Anterior cingulate cortex (tissue), 58 donors: Measurements from ENCODE around the gene CHTF18.

Experiments used
- DNase-seq, 58 donors: peaks; one replicate each; lab custom pipeline; 2025; lab: John Stamatoyannopoulos, UW

CHTF18 gene

DNA sequence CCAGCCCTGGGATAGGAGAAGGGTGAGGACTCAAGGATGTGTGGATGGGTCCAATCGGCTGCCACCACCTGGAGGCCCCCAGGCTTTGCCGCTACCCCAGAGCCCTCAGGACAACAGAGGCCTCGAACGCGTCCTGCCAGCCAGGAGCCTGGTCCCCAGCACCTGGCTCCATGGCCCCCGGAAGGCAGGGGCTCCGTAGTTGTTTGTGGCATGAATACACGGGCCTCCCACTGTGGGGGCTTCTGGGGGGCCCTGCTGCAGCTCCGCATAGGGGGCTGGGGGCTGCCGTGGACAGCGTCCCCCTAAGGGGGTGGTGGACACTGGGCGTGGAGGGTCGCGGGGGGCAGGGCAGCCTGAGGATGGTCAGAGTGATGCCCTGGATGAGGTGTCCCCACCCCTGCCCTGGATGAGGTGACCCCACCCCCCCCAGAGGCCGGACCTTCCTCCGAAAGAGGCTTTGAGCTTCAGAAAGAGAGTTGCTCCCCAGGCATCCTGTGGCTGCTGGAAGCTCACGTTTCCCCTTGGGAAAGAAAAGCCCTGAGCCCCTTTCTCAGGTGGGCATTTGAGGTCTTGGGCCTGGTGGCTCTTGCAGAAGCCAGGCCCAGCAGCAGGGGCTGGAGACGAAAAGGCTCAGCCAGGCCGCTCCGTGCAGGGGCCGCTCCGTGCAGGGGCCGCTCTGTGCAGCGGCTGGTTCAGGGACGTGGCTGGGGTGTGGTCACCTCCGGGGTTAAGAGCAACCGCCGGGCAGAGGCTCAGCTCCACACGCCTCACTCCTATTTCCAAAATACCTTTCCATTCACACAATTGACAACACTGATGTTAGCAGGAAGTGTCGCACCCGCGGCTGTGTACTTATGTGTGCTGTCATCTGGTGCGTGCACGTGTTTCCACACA is 52.4 kb downstream of the CHTF18 start:
- no peak for DNase-seq

DNA sequence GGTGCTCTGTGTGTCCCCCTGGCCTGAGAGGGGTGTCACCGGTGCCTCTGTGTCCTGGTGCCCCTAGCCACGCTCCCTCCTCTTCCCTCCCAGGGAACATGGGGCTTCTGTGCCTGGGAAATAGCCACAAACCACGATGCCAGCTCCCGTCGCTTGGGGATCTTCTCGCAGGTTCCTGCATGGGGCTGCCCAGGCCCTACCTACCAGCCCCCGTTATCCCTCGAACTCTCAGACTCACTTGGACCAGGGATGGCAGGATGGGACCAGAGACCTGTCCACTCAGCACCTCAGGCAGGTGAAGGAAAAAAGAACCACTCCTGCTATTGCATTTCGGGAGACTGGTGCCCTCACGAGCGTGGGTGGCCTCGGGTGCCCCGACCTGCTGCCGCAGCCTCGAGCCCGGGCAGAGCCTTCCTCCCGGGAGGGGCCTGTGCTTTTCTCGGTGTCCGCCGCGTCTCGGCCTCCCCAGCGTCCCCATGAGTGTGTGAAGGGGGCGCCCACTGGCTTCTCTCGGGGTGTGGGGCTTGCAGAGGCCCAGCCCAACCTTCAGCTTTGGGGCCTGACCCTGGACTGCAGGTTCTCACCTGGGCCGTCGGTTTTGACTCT is 53.1 kb downstream of the CHTF18 start:
- DNase-seq: no peak

GRCh38 chr16:842061-842476 is 53.6 kb downstream of the CHTF18 start:
- DNase-seq: peak in 24 of 58 donors; percentile 7 to 70 (median 32)

GRCh38 chr16:842711-843560 is 54.5 kb downstream of the CHTF18 start:
- peak in 5 of 58 donors; percentile 8 to 41 (median 24) for DNase-seq

DNA sequence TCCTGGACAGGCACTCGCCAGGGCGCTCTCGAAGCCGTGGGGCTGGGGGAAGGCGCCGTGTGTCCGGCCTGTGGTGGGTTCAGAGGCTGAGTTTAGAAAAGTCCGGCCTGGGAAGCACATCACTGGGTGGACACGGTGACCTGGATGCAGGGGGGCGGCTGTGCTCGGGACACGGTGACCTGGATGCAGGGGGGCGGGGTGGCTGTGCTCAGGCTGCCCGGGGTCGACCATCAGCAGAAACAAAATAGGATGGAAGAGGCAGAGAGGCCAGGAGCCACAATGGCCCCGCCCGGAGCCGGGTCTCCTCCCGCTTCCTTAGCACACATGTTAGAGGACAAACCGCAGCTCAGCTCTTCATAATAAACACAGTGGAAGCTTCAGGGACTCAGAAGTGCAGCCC is 55.4 kb downstream of the CHTF18 start:
- DNase-seq: no peak

DNA sequence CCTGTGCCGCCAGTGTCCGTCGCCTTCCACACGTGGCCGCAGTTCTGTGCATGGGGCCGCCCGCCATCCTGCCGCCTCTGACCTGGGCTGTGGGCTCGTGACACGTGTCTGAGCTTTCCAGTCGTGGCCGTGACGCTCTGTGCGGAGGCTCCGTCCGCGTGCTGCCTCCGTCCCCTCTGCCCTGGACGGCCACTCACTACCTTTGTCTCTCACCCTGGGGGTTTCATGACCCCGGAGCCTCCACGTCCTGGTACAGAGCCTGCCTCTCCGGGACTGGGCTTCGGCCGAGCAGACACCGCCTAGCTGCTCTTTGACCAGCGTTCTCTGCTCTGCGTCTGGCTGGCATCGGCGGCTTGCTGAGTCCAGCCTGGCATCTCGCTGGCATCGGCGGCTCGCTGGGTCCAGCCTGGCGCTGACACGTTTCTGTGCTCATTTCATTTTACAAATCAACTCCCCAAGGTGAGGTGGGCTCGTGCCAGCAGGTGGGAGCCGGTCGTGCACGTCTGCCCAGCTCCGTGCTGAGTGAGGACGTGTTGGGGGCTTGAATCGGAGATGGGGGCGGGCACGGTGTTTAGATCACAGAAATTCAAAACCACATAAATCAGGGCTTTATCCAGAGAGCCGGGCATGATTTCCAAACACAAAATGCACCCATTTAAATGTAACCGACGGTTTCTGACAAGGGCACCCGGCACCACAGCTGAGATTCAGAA is 56.4 kb downstream of the CHTF18 start:
- no peak for DNase-seq

- DNase-seq: no peak
These were observed 56.9 kb downstream of the CHTF18 start for GRCh38 chr16:845351-845745.

- DNase-seq: no peak
These were observed 58.7 kb downstream of the CHTF18 start for GRCh38 chr16:847151-847550.
